Gastrocnemius medialis (tissue), 4 donors: ENCODE measurements around the gene CNTRL.

Source experiments
- POLR2A ChIP-seq, 2 donors: fragments of 450-650 bp; IDR thresholded peaks; one replicate each; pipeline ENCODE4 v1.6.1; 2017; ENCODE audit warnings: antibody characterized with exemption in 2 of 2, mild to moderate bottlenecking in 2 of 2, moderate library complexity in 2 of 2
- TF ChIP-seq, protein P1 (sequence below), 5 experiments: fragments of 450-650 bp in 3 of 5; fragments of 200-600 bp in 2 of 5; sonication (generic) in 2 of 5; IDR thresholded peaks in 4 of 5; conservative IDR thresholded peaks in 1 of 5; 1 replicate in 4 of 5; 2 replicates in 1 of 5; pipeline ENCODE4 v1.5.1; 2016 to 2019; ENCODE audit warnings: antibody characterized with exemption in 5 of 5, mild to moderate bottlenecking in 3 of 5, moderate library complexity in 3 of 5

DNA sequence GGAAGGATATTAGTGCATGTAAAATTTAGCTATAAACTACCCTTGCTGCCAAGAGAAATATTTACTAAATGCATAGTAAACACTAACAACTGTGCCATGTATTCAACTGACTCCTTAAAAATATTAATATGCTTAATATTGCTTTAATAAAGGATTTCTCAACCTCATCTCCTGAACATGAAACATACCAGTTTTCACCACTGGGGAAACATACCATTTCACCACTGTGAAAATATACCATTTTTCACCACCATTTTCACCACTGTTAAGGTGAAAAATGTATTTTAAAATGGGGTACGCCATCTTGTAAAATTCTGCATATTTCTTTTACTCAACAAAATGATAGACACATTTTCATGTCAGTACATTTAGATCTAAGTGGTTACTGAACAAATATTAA is 122.4 kb downstream of the CNTRL start:
- TF ChIP-seq, protein P1, sequence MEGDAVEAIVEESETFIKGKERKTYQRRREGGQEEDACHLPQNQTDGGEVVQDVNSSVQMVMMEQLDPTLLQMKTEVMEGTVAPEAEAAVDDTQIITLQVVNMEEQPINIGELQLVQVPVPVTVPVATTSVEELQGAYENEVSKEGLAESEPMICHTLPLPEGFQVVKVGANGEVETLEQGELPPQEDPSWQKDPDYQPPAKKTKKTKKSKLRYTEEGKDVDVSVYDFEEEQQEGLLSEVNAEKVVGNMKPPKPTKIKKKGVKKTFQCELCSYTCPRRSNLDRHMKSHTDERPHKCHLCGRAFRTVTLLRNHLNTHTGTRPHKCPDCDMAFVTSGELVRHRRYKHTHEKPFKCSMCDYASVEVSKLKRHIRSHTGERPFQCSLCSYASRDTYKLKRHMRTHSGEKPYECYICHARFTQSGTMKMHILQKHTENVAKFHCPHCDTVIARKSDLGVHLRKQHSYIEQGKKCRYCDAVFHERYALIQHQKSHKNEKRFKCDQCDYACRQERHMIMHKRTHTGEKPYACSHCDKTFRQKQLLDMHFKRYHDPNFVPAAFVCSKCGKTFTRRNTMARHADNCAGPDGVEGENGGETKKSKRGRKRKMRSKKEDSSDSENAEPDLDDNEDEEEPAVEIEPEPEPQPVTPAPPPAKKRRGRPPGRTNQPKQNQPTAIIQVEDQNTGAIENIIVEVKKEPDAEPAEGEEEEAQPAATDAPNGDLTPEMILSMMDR (IDR thresholded peaks at IDR 0.05 in 4 of 5, conservative IDR thresholded peaks at IDR 0.05 in 1 of 5), result no peak
- no peak for TF ChIP-seq POLR2A (IDR thresholded peaks at IDR 0.05)
